GM10248 (cell line): ENCODE data around the gene PIK3R5.

Experiments used
- CTCF ChIA-PET: fragments of 300-600 bp; sonication (Branson Sonifier 250); formaldehyde crosslinking; extraction: SDS; loops from one replicate; lab custom pipeline; 2021; ENCODE audit warnings: antibody characterized with exemption; lab: Yijun Ruan, JAX
- POLR2A ChIA-PET: fragments of 350-650 bp; sonication (Branson Sonifier 250); formaldehyde crosslinking; extraction: SDS; loops from one replicate; lab custom pipeline; 2020; ENCODE audit warnings: antibody characterized with exemption; lab: Yijun Ruan, JAX
- DNase-seq: peaks from one replicate; pipeline ENCODE4 v3.0.0; 2012; ENCODE audit errors: extremely low spot score
- TF ChIP-seq, protein P1 (sequence below): IDR thresholded peaks from 2 replicates; pipeline ENCODE4 v1.5.1; 2012; ENCODE audit warnings: mild to moderate bottlenecking, low read depth; ENCODE audit errors: extremely low read depth, missing control alignments, control extremely low read depth

The PIK3R5 gene

DNA sequence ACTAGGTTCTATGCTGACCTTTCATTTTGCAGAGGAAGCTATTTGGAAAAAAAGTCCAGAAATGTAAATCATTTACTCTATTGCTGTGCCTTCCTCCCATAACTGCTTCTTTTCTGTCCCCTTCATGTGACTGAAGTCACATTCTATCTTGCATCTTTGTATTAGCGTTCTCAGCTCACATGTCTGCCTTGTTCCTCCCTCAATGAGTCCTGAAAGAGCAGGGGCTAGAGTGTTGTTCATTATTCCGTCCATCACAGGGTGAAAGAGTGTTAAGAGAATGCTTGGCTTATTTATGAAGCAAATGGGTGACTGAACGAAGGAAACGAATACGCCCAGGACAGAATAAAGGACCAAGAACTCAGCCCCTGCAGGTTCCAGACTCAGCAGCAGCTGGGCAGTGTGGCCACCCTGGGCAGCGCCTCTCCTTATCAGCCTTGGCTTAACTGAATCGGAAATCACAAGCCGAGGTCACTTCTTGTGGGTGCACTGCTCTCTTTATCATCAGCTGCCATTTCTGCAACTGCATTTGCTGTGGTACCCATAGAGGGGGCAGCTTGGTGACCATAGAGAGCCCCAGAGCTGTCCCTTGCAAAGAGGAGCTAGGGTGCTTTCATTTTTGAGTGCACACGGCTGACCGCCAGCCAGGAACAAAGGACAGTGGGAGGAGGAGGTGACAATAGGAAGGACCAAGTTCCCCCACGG, 96.2 kb downstream of the PIK3R5 start:
- CTCF ChIA-PET, result interaction anchor here (1.0 to 3.4 kb wide), 8 partner anchors 9 to 129 kb away, joined by 3 to 24 read pairs (median 5); no protein-coding TSS in a partner anchor
- POLR2A ChIA-PET, result no interaction called here
- TF ChIP-seq, protein P1, sequence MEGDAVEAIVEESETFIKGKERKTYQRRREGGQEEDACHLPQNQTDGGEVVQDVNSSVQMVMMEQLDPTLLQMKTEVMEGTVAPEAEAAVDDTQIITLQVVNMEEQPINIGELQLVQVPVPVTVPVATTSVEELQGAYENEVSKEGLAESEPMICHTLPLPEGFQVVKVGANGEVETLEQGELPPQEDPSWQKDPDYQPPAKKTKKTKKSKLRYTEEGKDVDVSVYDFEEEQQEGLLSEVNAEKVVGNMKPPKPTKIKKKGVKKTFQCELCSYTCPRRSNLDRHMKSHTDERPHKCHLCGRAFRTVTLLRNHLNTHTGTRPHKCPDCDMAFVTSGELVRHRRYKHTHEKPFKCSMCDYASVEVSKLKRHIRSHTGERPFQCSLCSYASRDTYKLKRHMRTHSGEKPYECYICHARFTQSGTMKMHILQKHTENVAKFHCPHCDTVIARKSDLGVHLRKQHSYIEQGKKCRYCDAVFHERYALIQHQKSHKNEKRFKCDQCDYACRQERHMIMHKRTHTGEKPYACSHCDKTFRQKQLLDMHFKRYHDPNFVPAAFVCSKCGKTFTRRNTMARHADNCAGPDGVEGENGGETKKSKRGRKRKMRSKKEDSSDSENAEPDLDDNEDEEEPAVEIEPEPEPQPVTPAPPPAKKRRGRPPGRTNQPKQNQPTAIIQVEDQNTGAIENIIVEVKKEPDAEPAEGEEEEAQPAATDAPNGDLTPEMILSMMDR, result no peak
- no peak for DNase-seq

GRCh38 chr17:8868529-8868951, 97.0 kb downstream of the PIK3R5 start:
- TF ChIP-seq, protein P1, result no peak
- ChIA-PET CTCF (interaction anchor here (1.0 to 3.4 kb wide), 8 partner anchors 8 to 130 kb away, joined by 3 to 24 read pairs (median 5); no protein-coding TSS in a partner anchor), POLR2A (interaction anchor here (1.4 kb wide), 1 partner anchor 62 kb away, joined by 4 read pairs; no protein-coding TSS in a partner anchor)
- peak; percentile 56 for DNase-seq

- POLR2A ChIA-PET, result interaction anchor here (0.6 to 1.6 kb wide), 5 partner anchors 10 to 96 kb away, joined by 3 to 8 read pairs (median 4); no protein-coding TSS in a partner anchor
- TF ChIP-seq, protein P1, result no peak
- CTCF ChIA-PET, result interaction anchor here (0.8 to 4.2 kb wide), 11 partner anchors 8 to 130 kb away, joined by 3 to 29 read pairs (median 4); no protein-coding TSS in a partner anchor
- DNase-seq, result no peak
Measured at GRCh38 chr17:8868092-8868491, 97.4 kb downstream of the PIK3R5 start.

- TF ChIP-seq, protein P1, result no peak
- peak; percentile 57 for DNase-seq
- CTCF ChIA-PET, result interaction anchor here (0.8 to 4.2 kb wide), 9 partner anchors 13 to 131 kb away, joined by 3 to 29 read pairs (median 3); no protein-coding TSS in a partner anchor
- POLR2A ChIA-PET, result interaction anchor here (0.6 to 1.6 kb wide), 5 partner anchors 9 to 96 kb away, joined by 3 to 8 read pairs (median 4); no protein-coding TSS in a partner anchor
Measured at GRCh38 chr17:8867361-8867981, 98.0 kb downstream of the PIK3R5 start, which contains the start of gene PIK3R6. Gene PIK3R6 (minus strand): TSS chr17:8867674. CDS start chr17:8849794, 17,880 bp downstream.

- DNase-seq, result no peak
- POLR2A ChIA-PET, result interaction anchor here (0.6 kb wide), 1 partner anchor 87 kb away, joined by 3 read pairs; no protein-coding TSS in a partner anchor
- CTCF ChIA-PET, result interaction anchor here (1.0 to 4.2 kb wide), 8 partner anchors 9 to 132 kb away, joined by 3 to 29 read pairs (median 4); partner anchors contain the start of gene PIK3R5
- TF ChIP-seq, protein P1, result no peak
Measured at GRCh38 chr17:8865811-8866210, 99.7 kb downstream of the PIK3R5 start.

- TF ChIP-seq, protein P1, result no peak
- ChIA-PET CTCF (interaction anchor here (1.0 to 4.2 kb wide), 8 partner anchors 9 to 132 kb away, joined by 3 to 29 read pairs (median 4); partner anchors contain the start of gene PIK3R5), POLR2A (interaction anchor here (0.6 to 0.8 kb wide), 3 partner anchors 11 to 87 kb away, joined by 3 to 5 read pairs (median 4); no protein-coding TSS in a partner anchor)
- DNase-seq, result no peak
Measured at GRCh38 chr17:8865385-8865784, 100.1 kb downstream of the PIK3R5 start.
